ENCODE measurements around the gene B4GALT6. TPM values are rescaled to one million over a fixed set of nuclear protein-coding genes. Genes with fewer than 3 reads are reported as not detected.

The B4GALT6 gene
- total and polyA plus RNA-seq, 2 of the 8 experiments (the other 6 are each of a cell fraction or from before 2014, with no cell fraction given), result 6.3 to 41.5 TPM

DNA sequence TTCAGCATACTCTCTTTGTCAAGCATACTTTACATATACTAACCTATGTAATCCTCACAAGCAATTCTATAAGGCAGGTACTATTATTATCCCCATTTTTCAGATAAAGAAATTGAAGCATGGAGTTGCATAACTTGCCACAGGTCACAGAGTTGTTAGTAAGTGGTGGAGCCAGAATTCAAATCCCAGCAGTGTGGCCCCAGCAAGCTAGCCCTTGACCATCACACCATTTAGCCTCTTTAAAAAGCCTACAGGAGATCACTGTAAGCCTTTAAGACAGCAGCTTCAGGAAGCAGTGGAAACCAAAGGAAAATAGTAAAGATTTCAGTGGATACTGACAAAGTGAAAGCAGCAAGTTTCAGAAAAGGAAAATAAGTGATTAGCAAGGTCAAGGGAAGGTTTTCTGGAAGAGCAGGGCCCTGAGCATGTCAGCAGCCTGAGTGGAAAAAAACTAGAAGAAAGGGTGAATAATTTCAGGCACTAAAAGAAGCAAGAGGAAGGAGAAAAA is 11.7 kb downstream of the B4GALT6 start:
- Histone ChIP-seq H4K8ac (ENCODE audit: extremely low read depth, insufficient read depth, low read length) (no peak overlapping the region), H3K4me2 (ENCODE audit: insufficient read depth in 1 of 2, low read depth in 2 of 2, low read length in 2 of 2) (peak overlapping the region in 1 of 2 experiments; percentile 20; a peak in 1 of 4 replicates), H4K91ac (replicated peaks; ENCODE audit: insufficient read length, low read length) (peak overlapping the region; percentile 91), H2AK5ac (ENCODE audit: low read depth, low read length) (0 out of 2 replicates have a peak overlapping the region, but pooled peaks have one; percentile 87), H2BK120ac (replicated peaks; ENCODE audit: low read depth, low read length) (peak overlapping the region; percentile 44), H3K18ac (ENCODE audit: extremely low read depth, low read length) (no peak overlapping the region), H3K4me3 (ENCODE audit: extremely low read depth in 1 of 4, insufficient read depth in 2 of 4, low read depth in 3 of 4, low read length in 4 of 4) (no peak overlapping the region), H3K79me2 (ENCODE audit: control insufficient read depth in 1 of 2, insufficient read depth in 2 of 2, low read length in 2 of 2) (peaks cover 0 to 88% of the 10 kb centered on the region in 2 experiments; a peak in 3 of 4 replicates), H3K23ac (ENCODE audit: insufficient read length) (no peak overlapping the region), H3K4ac (replicated peaks; ENCODE audit: insufficient read length, low read depth, low read length) (peak overlapping the region; percentile 5), H3K23me2 (ENCODE audit: low read depth, low read length) (no peaks in the 10 kb centered on the region), H2BK5ac (ENCODE audit: low read depth, low read length) (0 out of 2 replicates have a peak overlapping the region, but pooled peaks have one; percentile 66), H3K27me3 (replicated peaks in 1 of 4; ENCODE audit: control insufficient read depth in 3 of 4, extremely low read depth in 1 of 4, insufficient read depth in 3 of 4, low read length in 3 of 4) (no peaks in the 10 kb centered on the region), H4K20me1 (replicated peaks in 1 of 2; ENCODE audit: control insufficient read depth in 1 of 2, insufficient read depth in 2 of 2, low read length in 2 of 2) (peaks cover 0 to 1% of the 10 kb centered on the region in 2 experiments), H3K9ac (replicated peaks in 1 of 4; ENCODE audit: extremely low read depth in 1 of 4, low read depth in 3 of 4, low read length in 3 of 4) (no peak overlapping the region; a peak in 3 of 7 replicates), H2BK15ac (ENCODE audit: low read length) (peak overlapping the region; percentile 61; the same call in 1 of the 2 replicates), H3K79me1 (ENCODE audit: low read depth, low read length) (peaks cover 4% of the 10 kb centered on the region), H3K36me3 (ENCODE audit: control insufficient read depth in 2 of 4, insufficient read depth in 4 of 4, low read length in 3 of 4) (no peaks in the 10 kb centered on the region), H4K5ac (ENCODE audit: insufficient read length, low read depth, low read length) (no peak overlapping the region), H3K4me1 (replicated peaks in 1 of 4; ENCODE audit: control insufficient read depth in 3 of 4, insufficient read depth in 4 of 4, low read length in 3 of 4) (peaks cover 0 to 12% (median 8%) of the 10 kb centered on the region in 4 experiments; a peak in 5 of 7 replicates), H3K56ac (replicated peaks; ENCODE audit: insufficient read length, low read depth, low read length) (no peak overlapping the region), H3K27ac (ENCODE audit: low read depth, low read length) (peak overlapping the region; percentile 13; the same call in 1 of the 2 replicates), H3K9me3 (ENCODE audit: insufficient read depth in 2 of 2, low read depth in 1 of 2, low read length in 1 of 2) (no peaks in the 10 kb centered on the region), H2AFZ (ENCODE audit: low read length) (no peak overlapping the region), H2BK20ac (ENCODE audit: low read length) (no peak overlapping the region), H3K14ac (ENCODE audit: insufficient read length) (no peak overlapping the region), H2BK12ac (ENCODE audit: low read depth, low read length) (0 out of 2 replicates have a peak overlapping the region, but pooled peaks have one; percentile 31)
- DNase-seq (ENCODE audit: low read depth in 1 of 2, low spot score in 2 of 2) (no peak), FAIRE-seq (peak; percentile 28)
- POLR2A ChIA-PET (ENCODE audit: partially characterized antibody), result interaction anchor here (1.2 to 1.4 kb wide), 3 partner anchors 10 to 14 kb away, joined by 4 to 6 read pairs (median 5); no protein-coding TSS in a partner anchor
- no peak for TF ChIP-seq CTBP2 (IDR thresholded peaks at IDR 0.05; ENCODE audit: borderline replicate concordance, insufficient read depth, insufficient read length, low read length)
- TF ChIP-seq EZH2 (IDR thresholded peaks at IDR 0.05; ENCODE audit: low read depth, low read length, severe bottlenecking), result no peak
- no peak for TF ChIP-seq SP1 (IDR thresholded peaks at IDR 0.05; ENCODE audit: low read depth, low read length)
- peak; percentile 23; the same call in 1 of the 2 replicates for TF ChIP-seq CEBPB (IDR thresholded peaks at IDR 0.05; ENCODE audit: low read depth, low read length)
- CTCF ChIA-PET (ENCODE audit: partially characterized antibody), result interaction anchor here (0.8 to 1.6 kb wide), 4 partner anchors 8 to 49 kb away, joined by 4 to 13 read pairs (median 6); no protein-coding TSS in a partner anchor

Data from H1 (cell line).